Neural cell (in vitro differentiated cells): ENCODE data around the gene ILF3. TPM values are rescaled to one million over a fixed set of nuclear protein-coding genes. Genes with fewer than 3 reads are reported as not detected.

Source experiments
- H2AFZ ChIP-seq: fragments of 200-600, 300-800 bp; sonication (generic), shearing (Covaris generic); 2 replicates; pipeline ENCODE4 v1.6.0; 2014; ENCODE audit warnings: low read depth, mild to moderate bottlenecking, antibody characterized with exemption, low read length, moderate library complexity
- H3F3A ChIP-seq: fragments of 200-600 bp; shearing (Covaris generic); 2 replicates; pipeline ENCODE4 v1.6.1; 2016; ENCODE audit warnings: mild to moderate bottlenecking, moderate library complexity, mixed read lengths, antibody characterized with exemption, low read length; ENCODE audit not compliant: insufficient read depth, poor library complexity, severe bottlenecking
- H3K27ac ChIP-seq: fragments of 200-600, 300-800 bp; sonication (generic), shearing (Covaris generic); 2 replicates; pipeline ENCODE4 v1.5.1; 2014; ENCODE audit warnings: mild to moderate bottlenecking, low read length, moderate library complexity
- H3K27me3 ChIP-seq: fragments of 300-800, 200-600 bp; sonication (generic), shearing (Covaris generic); 2 replicates; pipeline ENCODE4 v1.6.0; 2014; ENCODE audit warnings: mild to moderate bottlenecking, low read depth, low read length, moderate library complexity; ENCODE audit not compliant: insufficient read depth
- H3K36me3 ChIP-seq: fragments of 300-800, 200-600 bp; sonication (generic), shearing (Covaris generic); 2 replicates; pipeline ENCODE4 v1.5.1; 2014; ENCODE audit warnings: mild to moderate bottlenecking, antibody characterized with exemption, low read length, moderate library complexity; ENCODE audit not compliant: insufficient read depth
- H3K4me2 ChIP-seq: fragments of 300-800, 200-600 bp; sonication (generic), shearing (Covaris generic); 2 replicates; pipeline ENCODE4 v1.6.0; 2014; ENCODE audit warnings: mild to moderate bottlenecking, low read length
- H3K4me3 ChIP-seq: fragments of 300-800, 200-600 bp; sonication (generic), shearing (Covaris generic); 2 replicates; pipeline ENCODE4 v1.5.1; 2014; ENCODE audit warnings: mild to moderate bottlenecking, low read length, moderate library complexity
- H3K79me2 ChIP-seq: fragments of 200-600 bp; shearing (Covaris generic); replicated peaks from 2 replicates; pipeline ENCODE4 v1.6.0; 2014; ENCODE audit warnings: mild to moderate bottlenecking, low read length, moderate library complexity; ENCODE audit not compliant: insufficient read depth
- H3K9ac ChIP-seq: fragments of 300-800, 200-600 bp; sonication (generic), shearing (Covaris generic); 2 replicates; pipeline ENCODE4 v1.6.1; 2016; ENCODE audit warnings: mild to moderate bottlenecking, low read length, mixed read lengths
- H3K9me2 ChIP-seq: fragments of 200-600 bp; shearing (Covaris generic); 2 replicates; pipeline ENCODE4 v1.6.1; 2016; ENCODE audit warnings: mild to moderate bottlenecking, low read length, mixed read lengths; ENCODE audit not compliant: insufficient read depth
- H3K9me3 ChIP-seq: fragments of 200-600, 300-800 bp; sonication (generic), shearing (Covaris generic); 2 replicates; pipeline ENCODE4 v1.6.1; 2016; ENCODE audit warnings: mild to moderate bottlenecking, mixed run types, low read length, moderate library complexity, mixed read lengths
- H4K20me1 ChIP-seq: fragments of 200-600 bp; shearing (Covaris generic); 2 replicates; pipeline ENCODE4 v1.6.1; 2016; ENCODE audit warnings: mild to moderate bottlenecking, mixed run types; ENCODE audit not compliant: insufficient read depth
- CTCF ChIP-seq: fragments of 450-650 bp; IDR thresholded peaks from 2 replicates; pipeline ENCODE4 v1.5.1; 2014; ENCODE audit warnings: antibody characterized with exemption, mild to moderate bottlenecking, moderate library complexity; ENCODE audit not compliant: poor library complexity, severe bottlenecking
- EP300 ChIP-seq: fragments of 450-650 bp; conservative IDR thresholded peaks from 2 replicates; pipeline ENCODE4 v1.6.1; 2014; ENCODE audit warnings: antibody characterized with exemption, mild to moderate bottlenecking, moderate library complexity; ENCODE audit not compliant: poor library complexity, severe bottlenecking
- EZH2 ChIP-seq: fragments of 200-600, 300-800 bp; shearing (Covaris generic), sonication (generic); IDR thresholded peaks from 2 replicates; pipeline ENCODE4 v1.6.1; 2014; ENCODE audit warnings: antibody characterized with exemption, low read length, borderline replicate concordance, mild to moderate bottlenecking; ENCODE audit not compliant: insufficient read depth, poor library complexity, severe bottlenecking
- MXI1 ChIP-seq: fragments of 450-650 bp; conservative IDR thresholded peaks from 2 replicates; pipeline ENCODE4 v1.6.1; 2014; ENCODE audit warnings: antibody characterized with exemption, mild to moderate bottlenecking; ENCODE audit not compliant: poor library complexity, severe bottlenecking
- POLR2AphosphoS5 ChIP-seq: IDR thresholded peaks from 2 replicates; pipeline ENCODE4 v1.6.1; 2012
- RAD21 ChIP-seq: fragments of 450-650 bp; conservative IDR thresholded peaks from 2 replicates; pipeline ENCODE4 v1.6.1; 2014; ENCODE audit warnings: antibody characterized with exemption, mild to moderate bottlenecking, moderate library complexity
- REST ChIP-seq: IDR thresholded peaks from 2 replicates; pipeline ENCODE4 v1.6.1; 2012; ENCODE audit warnings: borderline replicate concordance
- SMC3 ChIP-seq: fragments of 450-650 bp; conservative IDR thresholded peaks from 2 replicates; pipeline ENCODE4 v1.6.1; 2014; ENCODE audit warnings: antibody characterized with exemption, mild to moderate bottlenecking, moderate library complexity; ENCODE audit not compliant: poor library complexity
- TAF1 ChIP-seq: IDR thresholded peaks from 2 replicates; pipeline ENCODE4 v1.6.1; 2012; ENCODE audit warnings: low read depth
- polyA plus RNA-seq: library from polyadenylated mRNA; depleted of rRNA; stranded (reverse); fragments of >200 nt; gene quantifications from 2 replicates; pipeline ENCODE4 v1.2.3, GENCODE V29; 2014

The ILF3 gene
- polyA plus RNA-seq, 1 donor from 2014 or later, result 464 TPM

- Histone ChIP-seq H3K4me3 (no peak overlapping the region), H3K36me3 (no peaks in the 10 kb centered on the region), H3F3A (no peaks in the 10 kb centered on the region), H4K20me1 (peaks cover 4% of the 10 kb centered on the region), H3K27me3 (no peaks in the 10 kb centered on the region), H3K4me2 (no peak overlapping the region), H3K9me2 (no peaks in the 10 kb centered on the region), H3K79me2 (peaks cover 33% of the 10 kb centered on the region), H3K9ac (no peak overlapping the region), H3K9me3 (no peaks in the 10 kb centered on the region), H2AFZ (no peak overlapping the region), H3K27ac (no peak overlapping the region)
- no peak for TF ChIP-seq MXI1
- TF ChIP-seq CTCF, result no peak
- TF ChIP-seq REST, result no peak
- no peak for TF ChIP-seq EP300
- no peak for TF ChIP-seq POLR2AphosphoS5
- no peak for TF ChIP-seq SMC3
- TF ChIP-seq EZH2, result no peak
- no peak for TF ChIP-seq RAD21
- no peak for TF ChIP-seq TAF1
These were observed 71.3 kb downstream of the ILF3 start for GRCh38 chr19:10725415-10725814.

DNA sequence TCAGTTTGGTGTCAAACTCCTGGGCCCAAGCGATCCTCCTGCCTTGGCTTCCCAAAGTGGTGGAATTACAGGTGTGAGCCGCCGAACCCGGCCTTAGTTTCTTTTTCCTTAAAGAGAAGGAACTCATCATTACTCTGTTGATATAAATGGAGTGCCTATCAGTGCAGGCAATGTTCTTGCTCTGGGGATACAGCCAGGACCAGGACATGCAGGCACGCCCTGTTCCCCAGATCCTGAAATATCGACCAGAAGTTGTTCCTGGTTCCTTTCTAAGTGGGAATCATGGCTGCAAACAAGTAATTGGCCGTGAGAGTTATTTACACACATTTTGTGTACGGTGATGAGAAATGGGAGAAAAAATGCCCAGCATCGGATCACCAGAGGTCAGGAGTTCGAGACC lies 72.1 kb downstream of the ILF3 start:
- no peaks in the 10 kb centered on the region for H3F3A ChIP-seq
- no peak overlapping the region for H3K4me3 ChIP-seq
- H2AFZ ChIP-seq, result no peak overlapping the region
- peaks cover 24% of the 10 kb centered on the region for H3K79me2 ChIP-seq
- no peaks in the 10 kb centered on the region for H3K36me3 ChIP-seq
- H3K9me3 ChIP-seq, result no peaks in the 10 kb centered on the region
- H3K9ac ChIP-seq, result no peak overlapping the region
- no peak overlapping the region for H3K4me2 ChIP-seq
- H3K27me3 ChIP-seq, result no peaks in the 10 kb centered on the region
- no peaks in the 10 kb centered on the region for H3K9me2 ChIP-seq
- H4K20me1 ChIP-seq, result no peaks in the 10 kb centered on the region
- no peak overlapping the region for H3K27ac ChIP-seq
- TF ChIP-seq RAD21, result no peak
- no peak for TF ChIP-seq CTCF
- no peak for TF ChIP-seq SMC3
- TF ChIP-seq POLR2AphosphoS5, result no peak
- no peak for TF ChIP-seq EP300
- TF ChIP-seq REST, result no peak
- TF ChIP-seq EZH2, result no peak
- TF ChIP-seq MXI1, result no peak
- TF ChIP-seq TAF1, result no peak
